AG09319 (cell line): ENCODE data around the gene FGF22.

Experiments used
- DNase-seq: peaks from one replicate; pipeline ENCODE4 v3.0.0-alpha.2; 2010; ENCODE audit warnings: low read depth; ENCODE audit errors: extremely low read depth
- CTCF ChIP-seq: IDR thresholded peaks from 2 replicates; pipeline ENCODE4 v1.5.1; 2011; ENCODE audit warnings: low read depth, mild to moderate bottlenecking, inconsistent platforms, low read length, moderate library complexity

The FGF22 gene

GRCh38 chr19:647566-648284 lies 8.0 kb downstream of the FGF22 start:
- TF ChIP-seq CTCF, result no peak
- no peak for DNase-seq

- DNase-seq, result no peak
- no peak for TF ChIP-seq CTCF
These were observed 8.6 kb downstream of the FGF22 start for GRCh38 chr19:648305-648704.

GRCh38 chr19:648904-649801 lies 9.5 kb downstream of the FGF22 start:
- TF ChIP-seq CTCF, result no peak

GRCh38 chr19:650121-650520 lies 10.4 kb downstream of the FGF22 start:
- TF ChIP-seq CTCF, result no peak
- no peak for DNase-seq

More at GRCh38 chr19:648904-649801, 9.5 kb downstream of the FGF22 start:
- no peak for DNase-seq

- TF ChIP-seq CTCF, result no peak
These were observed 11.6 kb downstream of the FGF22 start for GRCh38 chr19:651114-651818.

GRCh38 chr19:651991-652390 lies 12.3 kb downstream of the FGF22 start:
- no peak for TF ChIP-seq CTCF
- DNase-seq, result no peak

More at GRCh38 chr19:651114-651818, 11.6 kb downstream of the FGF22 start:
- DNase-seq, result no peak
